LHCN-M2 (cell line): ENCODE measurements around the gene MMP24OS. TPM values are rescaled to one million over a fixed set of nuclear protein-coding genes. Genes with fewer than 3 reads are reported as not detected.

Experiments
- DNase-seq: peaks from one replicate; pipeline ENCODE4 v3.0.0-alpha.2; 2012; ENCODE audit warnings: low read depth
- total RNA-seq: library from RNA; depleted of rRNA; stranded (reverse); fragments of >200 nt; gene quantifications from 2 replicates; pipeline ENCODE4 v1.2.3, GENCODE V29; 2014

The MMP24OS gene
- total RNA-seq, 1 experiment from 2014 or later, result 33.6 TPM

DNA sequence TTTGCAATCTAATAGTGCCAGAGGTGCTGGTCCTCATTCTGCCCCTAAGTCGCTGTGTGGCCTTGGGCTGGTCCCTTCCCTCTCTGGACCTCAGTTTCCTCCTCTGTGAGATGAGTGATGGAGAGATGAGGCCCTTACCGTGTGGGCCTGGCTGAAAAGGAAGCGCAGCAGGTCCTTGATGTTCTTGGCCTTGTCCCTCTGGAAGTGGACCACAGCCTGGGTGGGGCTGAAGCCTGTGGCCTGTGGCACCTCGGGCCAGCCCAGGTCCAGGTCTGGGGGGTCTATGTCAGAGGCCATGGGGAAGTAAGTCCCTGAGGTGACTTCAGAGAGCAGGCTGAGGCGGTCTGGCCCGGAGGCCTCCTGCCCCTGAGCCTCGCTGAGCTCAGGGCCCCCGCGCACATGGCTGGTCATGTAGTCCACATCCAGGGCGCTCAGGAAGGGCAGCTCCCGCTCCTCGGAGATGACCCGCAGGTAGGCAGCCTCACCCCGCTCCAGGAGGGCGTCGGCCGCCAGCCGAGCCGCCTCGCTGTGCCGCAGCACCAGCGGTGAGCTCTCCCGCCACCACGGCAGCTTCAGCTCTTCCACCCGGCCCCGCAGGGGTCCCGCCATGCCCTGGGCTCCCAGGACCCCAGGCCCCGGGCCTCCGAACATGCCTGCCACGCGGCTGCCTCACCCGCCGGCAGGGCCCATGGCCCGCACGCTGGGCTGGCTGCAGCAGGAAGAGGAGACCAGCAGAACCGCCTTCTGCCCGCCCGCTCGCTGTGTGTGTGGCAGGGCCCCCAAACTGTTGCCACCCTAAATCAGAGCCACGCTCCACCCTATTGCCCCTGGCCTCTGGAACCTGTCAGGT, 14.0 kb upstream of the MMP24OS start, which contains the start of gene FAM83C:
TSS of gene FAM83C (minus strand) at position 772 of the 850 bp plus-strand sequence. CDS start at position 651, 121 bp downstream.
- no peak for DNase-seq

- DNase-seq, result no peak
Observed at GRCh38 chr20:35290887-35291417, 13.0 kb upstream of the MMP24OS start.

DNA sequence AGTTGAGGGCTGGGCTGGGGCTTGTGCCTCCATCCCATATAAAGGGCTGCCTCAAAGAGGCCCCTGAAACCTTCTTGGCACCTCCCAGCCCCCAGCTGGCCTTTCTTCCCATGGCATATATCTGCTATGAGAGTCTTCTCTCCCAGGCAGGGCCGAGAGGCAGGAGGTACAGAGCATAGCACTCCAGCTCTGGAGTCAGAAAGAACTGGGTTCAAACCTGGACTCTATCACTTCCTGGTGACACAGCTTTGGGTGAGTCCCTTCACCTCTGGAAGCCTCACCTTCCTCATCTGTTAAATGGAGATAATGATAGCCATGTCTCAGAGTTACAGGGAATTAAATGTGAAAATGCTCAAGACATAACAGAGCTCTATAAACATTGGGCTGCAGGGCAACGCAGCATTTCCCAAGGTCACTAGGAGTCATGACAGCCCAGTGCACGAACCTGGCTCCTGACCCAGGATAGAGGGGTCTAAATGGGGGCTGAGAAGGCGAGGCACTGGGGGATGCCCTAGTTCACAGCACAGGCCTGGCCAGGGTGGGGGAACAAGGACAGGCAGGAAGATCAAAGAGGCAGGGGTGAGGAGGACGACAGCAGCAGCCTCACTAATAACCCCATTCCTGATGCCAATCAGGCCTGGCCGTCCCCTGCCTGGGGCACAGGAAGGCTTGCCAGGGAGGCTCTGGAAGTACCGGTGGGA, 12.4 kb upstream of the MMP24OS start:
- no peak for DNase-seq

- no peak for DNase-seq
Observed at GRCh38 chr20:35288325-35289060, 10.6 kb upstream of the MMP24OS start.

- DNase-seq, result no peak
Observed at GRCh38 chr20:35287509-35288324, 9.8 kb upstream of the MMP24OS start.

GRCh38 chr20:35286899-35287508, 9.1 kb upstream of the MMP24OS start:
- no peak for DNase-seq

- no peak for DNase-seq
Observed at GRCh38 chr20:35286077-35286898, 8.4 kb upstream of the MMP24OS start.

DNA sequence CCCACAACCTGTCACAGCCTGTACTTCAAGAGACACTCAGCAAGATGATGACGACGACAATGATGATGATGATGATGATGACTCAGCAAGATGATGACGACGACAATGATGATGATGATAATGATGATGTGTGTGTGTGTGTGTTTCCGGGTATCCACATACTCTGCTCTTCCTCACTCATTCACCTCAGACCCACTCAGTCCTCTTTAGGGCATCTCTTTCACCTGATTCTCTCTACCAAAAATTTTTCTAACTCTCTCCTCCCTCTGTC, 7.8 kb upstream of the MMP24OS start:
- no peak for DNase-seq

DNA sequence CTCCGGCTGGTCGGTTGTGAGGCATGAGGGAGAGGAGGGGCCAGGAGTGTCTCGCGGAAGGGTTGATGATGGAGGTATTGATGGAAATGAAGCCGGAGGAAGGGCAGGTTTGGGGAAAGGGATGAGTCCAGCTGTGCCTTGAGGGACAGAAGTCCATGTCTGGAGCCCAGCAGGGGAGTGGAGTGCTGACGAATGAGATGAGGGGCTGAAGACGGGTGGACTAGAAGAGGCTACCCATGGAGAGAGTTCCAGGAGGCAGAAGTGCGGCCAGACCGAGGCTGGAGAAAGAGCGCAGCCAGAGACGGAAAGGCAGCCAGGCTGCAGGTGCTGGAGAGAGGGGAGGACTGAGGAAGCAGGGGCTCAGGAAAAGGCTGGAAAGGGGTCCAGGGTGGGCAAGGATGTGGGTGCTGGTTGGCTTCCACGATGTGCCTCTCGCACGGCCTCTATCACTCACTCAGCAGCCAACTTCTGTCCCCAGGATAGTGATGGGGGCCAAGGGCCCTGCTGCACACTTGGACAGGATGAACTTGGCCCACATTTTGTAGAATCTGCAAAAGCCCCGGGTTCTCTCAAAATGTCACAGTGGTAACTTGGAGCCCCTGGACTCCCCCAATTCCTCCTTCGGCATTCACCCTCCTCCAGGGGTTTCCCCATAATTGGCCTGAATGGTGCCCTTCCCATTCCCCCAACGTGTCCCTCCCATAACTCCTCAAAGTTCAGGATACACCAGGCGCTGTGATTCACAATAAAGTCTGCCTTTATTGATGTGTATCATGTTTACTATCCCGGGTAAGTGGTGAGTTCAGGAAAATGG, 7.3 kb upstream of the MMP24OS start:
- no peak for DNase-seq

DNA sequence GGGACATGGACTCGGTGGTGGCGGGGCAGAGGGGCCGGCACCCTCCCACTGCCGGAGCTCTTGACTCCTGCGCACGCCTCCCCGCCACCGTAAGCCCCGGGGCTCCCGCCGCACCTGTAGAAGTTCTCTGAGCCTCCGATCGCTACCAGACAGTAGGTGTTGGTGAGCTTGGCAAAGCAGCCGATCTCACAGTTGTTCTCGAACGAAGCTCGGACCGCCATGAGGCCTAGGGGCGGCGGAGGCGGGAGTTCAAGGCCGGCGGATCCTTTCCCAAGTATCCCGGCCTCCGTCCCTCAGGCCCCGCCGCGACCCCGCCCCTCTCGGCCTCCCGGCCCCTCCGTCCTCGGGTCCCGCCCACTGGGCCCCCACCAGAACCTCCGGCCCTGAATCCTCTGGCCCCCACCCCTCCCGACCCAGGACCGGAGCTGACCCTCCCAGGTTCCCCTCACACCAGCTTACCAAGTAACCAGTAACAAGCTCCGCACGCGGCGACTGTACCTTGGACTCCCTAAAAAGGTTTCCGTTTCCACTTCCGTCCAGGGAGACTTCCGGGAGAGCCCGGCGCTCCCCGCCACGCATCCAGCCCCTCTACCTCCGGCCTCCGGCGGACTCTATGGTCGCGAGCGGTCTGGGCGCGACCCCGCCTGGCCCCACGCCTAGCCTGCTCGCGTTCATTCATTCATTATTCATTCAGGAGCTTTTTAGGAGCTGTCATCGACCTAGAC, 6.5 kb upstream of the MMP24OS start, which contains the start of gene EIF6:
TSS of gene EIF6 (minus strand) at position 506 of the 725 bp plus-strand sequence. CDS start at position 221, 285 bp downstream.
- DNase-seq, result peak; percentile 91

DNA sequence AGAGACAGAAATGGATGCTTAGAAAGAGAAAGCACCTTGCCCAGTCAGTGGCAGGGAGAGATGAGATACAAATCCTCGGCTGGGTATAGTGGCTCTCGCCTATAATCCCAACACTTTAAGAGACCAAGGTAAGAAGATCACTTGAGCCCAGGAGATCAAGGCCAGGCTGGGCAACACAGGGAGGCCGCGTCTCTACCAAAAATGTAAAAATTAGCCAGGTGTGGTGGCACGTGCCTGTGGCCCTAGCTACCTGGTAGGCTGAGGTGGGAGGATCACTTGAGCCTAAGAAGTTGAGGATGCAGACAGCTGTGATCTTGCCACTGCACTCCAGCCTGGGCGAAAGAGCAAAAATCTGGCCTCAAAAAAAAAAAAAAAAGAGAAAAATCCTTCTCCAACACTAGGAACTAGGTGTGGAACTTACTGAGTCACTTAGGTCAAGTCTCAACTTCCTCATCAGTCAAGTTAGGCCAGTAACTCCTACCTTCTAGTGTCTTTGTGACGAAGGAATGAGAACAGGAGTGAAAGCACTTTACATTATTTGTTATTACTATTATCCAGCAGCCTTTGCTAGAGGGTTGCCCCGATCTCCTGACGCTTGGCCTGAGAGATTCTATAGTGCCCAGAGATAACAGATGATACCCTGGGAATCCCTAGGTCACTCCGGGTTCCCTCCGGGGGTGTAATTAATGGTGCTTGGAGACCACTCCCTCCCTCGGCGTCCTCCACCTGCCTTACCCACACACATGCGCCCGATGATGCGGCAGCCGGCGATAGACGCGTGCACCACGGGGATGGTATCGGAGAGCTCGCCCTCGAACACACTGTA, 5.7 kb upstream of the MMP24OS start:
- no peak for DNase-seq

GRCh38 chr20:35281506-35282101, 3.7 kb upstream of the MMP24OS start:
- DNase-seq, result no peak

- no peak for DNase-seq
Observed at GRCh38 chr20:35280523-35280922, 2.6 kb upstream of the MMP24OS start.

DNA sequence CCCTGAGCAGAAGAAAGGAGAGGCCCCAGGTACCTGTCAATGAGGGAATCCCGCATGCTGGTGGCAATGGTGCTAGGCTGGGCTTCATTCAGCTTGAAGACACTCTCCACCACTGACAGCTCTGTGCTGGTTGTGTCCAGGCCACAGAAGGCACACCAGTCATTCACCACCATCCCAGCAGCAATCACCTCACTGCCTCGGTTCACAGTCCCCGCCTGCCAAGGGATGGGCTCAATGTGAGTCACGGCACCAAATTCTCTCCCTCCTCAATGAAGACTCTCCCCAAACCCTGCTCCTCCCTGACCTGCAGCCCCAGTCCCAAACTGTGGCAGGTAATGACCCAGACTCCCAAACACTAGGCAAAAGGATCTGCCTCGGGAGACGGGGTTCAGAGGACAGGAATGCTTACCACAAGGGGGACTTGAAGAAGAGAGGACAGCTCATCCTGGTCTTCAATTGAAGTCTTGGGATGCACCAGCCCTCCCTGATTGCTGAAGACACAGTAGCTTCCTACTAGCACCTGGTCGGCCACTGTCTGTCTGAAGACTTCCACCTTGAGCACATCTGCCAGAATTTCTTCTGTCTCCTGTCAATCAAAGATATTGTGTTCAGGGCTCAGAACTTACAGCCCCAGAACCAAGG, 1.7 kb upstream of the MMP24OS start:
- DNase-seq, result no peak

DNA sequence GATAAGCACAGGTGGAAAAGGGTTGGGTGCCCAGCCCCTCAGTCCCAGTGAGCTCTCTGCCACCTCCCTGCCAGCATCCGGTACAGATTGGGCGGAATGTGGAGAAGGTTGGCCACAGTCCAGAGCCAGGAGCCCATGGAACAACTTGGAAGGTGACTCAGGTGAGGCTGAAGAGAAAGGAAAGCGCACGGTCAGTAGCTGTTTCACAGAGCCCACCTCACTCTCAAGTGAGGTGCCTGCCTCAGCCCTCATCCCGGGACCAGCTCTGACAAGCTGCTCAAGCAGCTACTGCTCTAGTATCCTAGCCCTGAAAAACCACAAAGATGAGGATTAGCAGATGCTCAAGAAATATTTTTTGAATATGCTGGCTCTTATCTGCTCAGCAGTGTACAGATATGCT, 1.1 kb upstream of the MMP24OS start:
- DNase-seq, result no peak

- no peak for DNase-seq
Observed at GRCh38 chr20:35277127-35277526, 795 bp downstream of the MMP24OS start.
